Smooth muscle cell (in vitro differentiated cells): ENCODE results near the gene DNER. TPM values are rescaled to one million over a fixed set of nuclear protein-coding genes. Genes with fewer than 3 reads are reported as not detected.
"Not testable (repeated sequence)": the region's sequence is repeated elsewhere in the genome, so short reads cannot be mapped to it uniquely, and the experiment has no call there.

Source experiments
- DNase-seq: peaks from one replicate; lab custom pipeline; 2025; ENCODE audit not compliant: unreplicated experiment; lab: John Stamatoyannopoulos, UW
- H2AFZ ChIP-seq: fragments of 200-600 bp; sonication (generic); 2 replicates; pipeline ENCODE4 v1.6.0; 2016; ENCODE audit warnings: antibody characterized with exemption, low read depth, mild to moderate bottlenecking
- H3F3A ChIP-seq: fragments of 200-600 bp; sonication (generic); 2 replicates; pipeline ENCODE4 v1.6.0; 2017; ENCODE audit warnings: antibody characterized with exemption, low read depth
- H3K27ac ChIP-seq: fragments of 200-600 bp; sonication (generic); 2 replicates; pipeline ENCODE4 v1.5.1; 2016; ENCODE audit warnings: low read depth, mild to moderate bottlenecking
- H3K27me3 ChIP-seq: fragments of 200-600 bp; sonication (generic); 2 replicates; pipeline ENCODE4 v1.6.1; 2016; ENCODE audit warnings: low read depth, mild to moderate bottlenecking
- H3K36me3 ChIP-seq: fragments of 200-600 bp; sonication (generic); 2 replicates; pipeline ENCODE4 v1.5.1; 2016; ENCODE audit warnings: low read depth
- H3K4me1 ChIP-seq: fragments of 200-600 bp; sonication (generic); 2 replicates; pipeline ENCODE4 v1.5.1; 2016; ENCODE audit warnings: low read depth
- H3K4me2 ChIP-seq: fragments of 200-600 bp; sonication (generic); 2 replicates; pipeline ENCODE4 v1.6.0; 2016; ENCODE audit warnings: mild to moderate bottlenecking
- H3K4me3 ChIP-seq: fragments of 200-600 bp; sonication (generic); 2 replicates; pipeline ENCODE4 v1.5.1; 2016; ENCODE audit warnings: mild to moderate bottlenecking
- H3K79me2 ChIP-seq: fragments of 200-600 bp; sonication (generic); 2 replicates; pipeline ENCODE4 v1.6.0; 2016; ENCODE audit warnings: low read depth, mild to moderate bottlenecking
- H3K9ac ChIP-seq: fragments of 200-600 bp; sonication (generic); 2 replicates; pipeline ENCODE4 v1.6.0; 2016; ENCODE audit warnings: low read depth
- H3K9me3 ChIP-seq: fragments of 200-600 bp; sonication (generic); replicated peaks from 2 replicates; pipeline ENCODE4 v1.5.1; 2016; ENCODE audit warnings: low read depth
- H4K20me1 ChIP-seq: fragments of 200-600 bp; sonication (generic); 2 replicates; pipeline ENCODE4 v1.6.0; 2016; ENCODE audit warnings: low read depth
- WGBS: methylation state at CpG from one replicate; pipeline ENCODE4 v1.1.7; 2016; ENCODE audit warnings: low lambda C conversion rate; 5-methylcytosine and 5-hydroxymethylcytosine counted together
- polyA plus RNA-seq: library from polyadenylated mRNA; unstranded; fragments of >200 nt; fragmentation: Nextera tagmentation; extraction: Ambion mirVana; gene quantifications from 2 replicates; pipeline ENCODE4 v1.2.1, GENCODE V29; 2016
- total RNA-seq: library from RNA; depleted of rRNA; stranded (reverse); fragments of >200 nt; gene quantifications from 2 replicates; pipeline ENCODE4 v1.2.3, GENCODE V29; 2014
- TF ChIP-seq, protein P1 (sequence below): fragments of 200-600 bp; sonication (generic); IDR thresholded peaks from 2 replicates; pipeline ENCODE4 v1.5.1; 2017; ENCODE audit warnings: borderline replicate concordance, mild to moderate bottlenecking, antibody characterized with exemption; ENCODE audit not compliant: insufficient read depth, poor library complexity, severe bottlenecking

DNER gene
- total and polyA plus RNA-seq, 2 experiments from 2014 or later: 0.31 to 0.61 TPM

DNA sequence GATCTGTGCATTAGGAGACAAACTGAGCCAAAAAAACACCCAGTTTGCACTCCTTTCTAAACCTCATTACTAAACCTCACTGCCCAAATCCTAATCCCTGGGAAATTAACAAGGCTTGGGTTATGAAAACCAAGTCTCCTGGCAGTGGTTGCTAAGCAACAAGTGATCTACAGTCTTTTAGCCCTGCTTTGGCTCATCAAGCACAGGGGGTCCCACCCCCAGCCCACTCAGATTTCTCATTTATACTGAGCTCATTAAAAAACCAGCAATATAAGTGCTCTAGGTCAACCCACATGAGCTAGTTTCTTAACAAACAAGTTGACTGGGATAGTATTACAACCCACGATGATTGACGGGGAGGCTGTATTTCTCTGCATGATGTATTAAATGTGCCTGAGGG lies 18.4 kb downstream of the DNER start:
- 97% methylated on average over 2 of the region's 2 CpGs for WGBS
- no peaks in the 10 kb centered on the region for H3K36me3 ChIP-seq
- no peaks in the 10 kb centered on the region for H4K20me1 ChIP-seq
- no peak overlapping the region for H3K9ac ChIP-seq
- H3K4me1 ChIP-seq: no peaks in the 10 kb centered on the region
- H3K4me3 ChIP-seq: no peak overlapping the region
- H3K27me3 ChIP-seq: no peaks in the 10 kb centered on the region
- DNase-seq: no peak
- TF ChIP-seq, protein P1, sequence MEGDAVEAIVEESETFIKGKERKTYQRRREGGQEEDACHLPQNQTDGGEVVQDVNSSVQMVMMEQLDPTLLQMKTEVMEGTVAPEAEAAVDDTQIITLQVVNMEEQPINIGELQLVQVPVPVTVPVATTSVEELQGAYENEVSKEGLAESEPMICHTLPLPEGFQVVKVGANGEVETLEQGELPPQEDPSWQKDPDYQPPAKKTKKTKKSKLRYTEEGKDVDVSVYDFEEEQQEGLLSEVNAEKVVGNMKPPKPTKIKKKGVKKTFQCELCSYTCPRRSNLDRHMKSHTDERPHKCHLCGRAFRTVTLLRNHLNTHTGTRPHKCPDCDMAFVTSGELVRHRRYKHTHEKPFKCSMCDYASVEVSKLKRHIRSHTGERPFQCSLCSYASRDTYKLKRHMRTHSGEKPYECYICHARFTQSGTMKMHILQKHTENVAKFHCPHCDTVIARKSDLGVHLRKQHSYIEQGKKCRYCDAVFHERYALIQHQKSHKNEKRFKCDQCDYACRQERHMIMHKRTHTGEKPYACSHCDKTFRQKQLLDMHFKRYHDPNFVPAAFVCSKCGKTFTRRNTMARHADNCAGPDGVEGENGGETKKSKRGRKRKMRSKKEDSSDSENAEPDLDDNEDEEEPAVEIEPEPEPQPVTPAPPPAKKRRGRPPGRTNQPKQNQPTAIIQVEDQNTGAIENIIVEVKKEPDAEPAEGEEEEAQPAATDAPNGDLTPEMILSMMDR: no peak
- H3K79me2 ChIP-seq: no peaks in the 10 kb centered on the region
- H3K4me2 ChIP-seq: no peak overlapping the region
- H3F3A ChIP-seq: no peaks in the 10 kb centered on the region
- no peak overlapping the region for H3K27ac ChIP-seq
- no peaks in the 10 kb centered on the region for H3K9me3 ChIP-seq
- no peak overlapping the region for H2AFZ ChIP-seq

DNA sequence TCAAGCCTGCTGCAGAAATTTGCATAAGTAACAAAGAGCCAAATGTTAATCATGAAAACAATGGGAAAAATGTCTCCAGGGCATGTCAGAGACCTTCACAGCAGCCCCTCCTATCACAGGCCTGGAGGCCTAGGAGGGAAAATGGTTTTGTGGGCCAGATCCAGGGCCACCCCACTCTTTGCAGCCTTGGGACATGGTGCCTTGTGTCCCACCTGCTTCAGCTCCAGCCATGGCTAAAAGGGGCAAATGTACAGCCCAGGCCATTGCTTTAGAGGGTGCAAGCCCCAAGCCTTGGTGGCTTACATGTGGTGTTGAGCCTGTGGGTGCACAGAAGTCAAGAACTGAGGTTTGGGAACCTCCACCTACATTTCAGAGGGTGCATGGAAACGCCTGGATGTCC lies 20.5 kb downstream of the DNER start:
- not testable (repeated sequence) for H3K4me3 ChIP-seq, H3K27me3 ChIP-seq, H3K9me3 ChIP-seq, DNase-seq, H3F3A ChIP-seq, H3K27ac ChIP-seq, H3K9ac ChIP-seq, H3K4me1 ChIP-seq, H3K4me2 ChIP-seq, H4K20me1 ChIP-seq, H2AFZ ChIP-seq, H3K36me3 ChIP-seq, H3K79me2 ChIP-seq
- 80% methylated on average over 1 of the region's 1 CpG for WGBS

DNA sequence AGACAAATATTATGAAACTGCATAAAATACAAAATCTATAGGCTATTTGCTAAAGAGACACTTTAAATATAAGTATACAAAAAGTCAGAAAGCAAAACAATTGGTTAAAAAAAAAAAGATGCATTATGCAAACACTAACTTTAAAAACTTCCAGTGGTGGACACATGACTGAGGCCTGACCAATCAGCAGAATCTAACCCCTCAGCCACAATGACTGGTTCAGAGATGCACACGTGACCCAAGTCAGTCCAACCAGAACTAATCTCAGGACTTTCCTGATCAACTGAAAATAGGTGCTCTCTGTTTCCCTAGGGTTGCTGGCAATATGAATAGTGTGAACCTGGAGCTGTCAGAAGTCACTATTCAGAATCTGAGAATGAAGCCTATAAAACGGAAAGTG lies 22.7 kb downstream of the DNER start:
- Histone ChIP-seq H3K27ac (no peak overlapping the region), H4K20me1 (no peaks in the 10 kb centered on the region), H2AFZ (no peak overlapping the region), H3K4me3 (no peak overlapping the region), H3F3A (no peaks in the 10 kb centered on the region), H3K36me3 (no peaks in the 10 kb centered on the region), H3K9me3 (no peaks in the 10 kb centered on the region), H3K9ac (no peak overlapping the region), H3K4me1 (no peaks in the 10 kb centered on the region), H3K4me2 (no peak overlapping the region), H3K27me3 (no peaks in the 10 kb centered on the region), H3K79me2 (no peaks in the 10 kb centered on the region)
- TF ChIP-seq, protein P1: no peak
- WGBS: 82% methylated on average over 2 of the region's 2 CpGs
- DNase-seq: no peak

DNA sequence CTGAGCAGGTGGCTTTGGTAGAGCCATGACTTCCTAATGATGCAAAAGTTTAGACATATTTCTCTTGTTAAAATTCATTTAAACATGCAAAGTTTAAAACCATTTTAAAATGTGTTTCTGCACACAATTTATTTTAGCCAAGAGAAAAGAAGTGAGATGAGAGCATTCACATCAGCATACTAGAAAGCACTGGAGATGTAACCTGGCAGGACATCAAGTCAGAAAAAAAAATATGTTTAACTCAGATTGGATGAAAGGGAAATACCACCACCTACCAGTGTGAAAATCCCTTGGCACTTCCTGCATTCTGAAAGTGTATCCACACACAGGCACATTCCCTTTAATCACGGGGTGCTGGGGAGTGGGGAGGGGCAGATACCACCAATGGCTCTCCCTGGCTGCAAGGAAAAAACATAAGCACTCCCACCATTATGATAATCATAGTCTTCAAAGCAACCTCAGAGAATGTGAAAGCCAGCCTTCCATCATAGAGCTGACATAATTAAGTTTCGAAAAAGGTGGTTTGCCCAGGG lies 25.0 kb downstream of the DNER start:
- H4K20me1 ChIP-seq: no peaks in the 10 kb centered on the region
- no peaks in the 10 kb centered on the region for H3F3A ChIP-seq
- no peak overlapping the region for H3K27ac ChIP-seq
- no peaks in the 10 kb centered on the region for H3K79me2 ChIP-seq
- H3K9me3 ChIP-seq: no peaks in the 10 kb centered on the region
- H3K9ac ChIP-seq: no peak overlapping the region
- WGBS: 64% methylated on average over 2 of the region's 2 CpGs
- H3K4me2 ChIP-seq: no peak overlapping the region
- DNase-seq: no peak
- no peaks in the 10 kb centered on the region for H3K27me3 ChIP-seq
- H3K4me3 ChIP-seq: no peak overlapping the region
- TF ChIP-seq, protein P1: no peak
- no peaks in the 10 kb centered on the region for H3K36me3 ChIP-seq
- H2AFZ ChIP-seq: no peak overlapping the region
- no peaks in the 10 kb centered on the region for H3K4me1 ChIP-seq
